GM12864 (cell line): Measurements from ENCODE around the gene UGT1A7.

Source experiments
- DNase-seq: peaks from one replicate; pipeline ENCODE4 v3.0.0-alpha.2; 2011; ENCODE audit warnings: low read depth
- H3K4me3 ChIP-seq: 2 replicates; pipeline ENCODE4 v1.5.1; 2011; ENCODE audit warnings: mild to moderate bottlenecking, low read depth, low read length, control low read depth
- CTCF ChIP-seq: IDR thresholded peaks from 2 replicates; pipeline ENCODE4 v1.5.1; 2011; ENCODE audit warnings: low read depth, mild to moderate bottlenecking, moderate library complexity, low read length, control low read depth, inconsistent platforms; ENCODE audit errors: missing control alignments

The UGT1A7 gene

DNA sequence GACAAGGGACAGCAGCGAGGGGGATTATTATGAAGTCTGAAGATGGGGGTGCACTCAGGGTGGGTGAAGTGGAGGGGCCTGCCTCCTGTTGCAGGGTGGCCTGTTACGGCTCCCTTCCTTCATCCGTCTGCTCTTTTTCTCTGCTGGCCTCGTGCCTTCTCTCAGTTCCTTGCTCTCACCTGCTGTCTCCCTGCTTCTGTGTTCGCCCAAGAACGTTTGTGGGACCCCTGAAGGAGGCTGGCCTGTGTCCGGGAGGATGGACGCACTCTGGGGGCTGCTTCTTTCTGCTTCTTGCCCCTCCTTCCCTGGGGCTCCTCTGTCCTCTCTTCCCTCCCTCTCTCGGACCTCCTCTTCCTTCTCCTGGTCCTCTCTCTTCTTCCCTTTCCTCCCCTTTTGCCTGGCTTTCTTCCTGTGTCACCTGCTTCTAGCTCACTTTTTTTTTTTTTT is 110.2 kb downstream of the UGT1A7 start:
- TF ChIP-seq CTCF = no peak
- no peak for DNase-seq

GRCh38 chr2:233792720-233793119 is 111.0 kb downstream of the UGT1A7 start:
- no peak for TF ChIP-seq CTCF
- no peak for DNase-seq
- H3K4me3 ChIP-seq = no peak overlapping the region

More for the DNA sequence above, 110.2 kb downstream of the UGT1A7 start:
- no peak overlapping the region for H3K4me3 ChIP-seq

- no peak for TF ChIP-seq CTCF
- DNase-seq = no peak
- H3K4me3 ChIP-seq = no peak overlapping the region
These were observed 111.9 kb downstream of the UGT1A7 start for GRCh38 chr2:233793465-233794127.

GRCh38 chr2:233794128-233794658 is 112.5 kb downstream of the UGT1A7 start:
- no peak for DNase-seq
- no peak overlapping the region for H3K4me3 ChIP-seq
- TF ChIP-seq CTCF = no peak

GRCh38 chr2:233795735-233796171 is 114.1 kb downstream of the UGT1A7 start:
- DNase-seq = no peak
- no peak for TF ChIP-seq CTCF
- H3K4me3 ChIP-seq = no peak overlapping the region

GRCh38 chr2:233796254-233796653 is 114.6 kb downstream of the UGT1A7 start:
- no peak overlapping the region for H3K4me3 ChIP-seq
- no peak for DNase-seq
- no peak for TF ChIP-seq CTCF
